Measurements from ENCODE around the gene GKAP1.
"Not testable (repeated sequence)": the region's sequence is repeated elsewhere in the genome, so short reads cannot be mapped to it uniquely, and the experiment has no call there.

Gene GKAP1

GRCh38 chr9:83744206-83744605 lies 73.4 kb downstream of the GKAP1 start:
- ATAC-seq, result no peak
- TF ChIP-seq ZNF70 (CRISPR knock-in tag; IDR thresholded peaks at IDR 0.05) (no peak), ZC3H10 (CRISPR knock-in tag; IDR thresholded peaks at IDR 0.05) (no peak), ZFP3 (CRISPR knock-in tag; IDR thresholded peaks at IDR 0.05) (no peak), OSR1 (CRISPR knock-in tag; IDR thresholded peaks at IDR 0.05) (no peak), BACH2 (CRISPR knock-in tag; IDR thresholded peaks at IDR 0.05; ENCODE audit: borderline replicate concordance) (no peak), TOX (CRISPR knock-in tag; IDR thresholded peaks at IDR 0.05; ENCODE audit: borderline replicate concordance) (no peak), SNAI2 (CRISPR knock-in tag; IDR thresholded peaks at IDR 0.05) (no peak), ZFP30 (CRISPR knock-in tag; IDR thresholded peaks at IDR 0.05) (no peak), TCF4 (CRISPR knock-in tag; IDR thresholded peaks at IDR 0.05; ENCODE audit: borderline replicate concordance) (no peak), POU6F1 (CRISPR knock-in tag; IDR thresholded peaks at IDR 0.05; ENCODE audit: borderline replicate concordance, low read depth) (no peak), GLIS3 (CRISPR knock-in tag; IDR thresholded peaks at IDR 0.05) (no peak), ESRRG (CRISPR knock-in tag; IDR thresholded peaks at IDR 0.05) (no peak), ZNF565 (CRISPR knock-in tag; conservative IDR thresholded peaks at IDR 0.05; ENCODE audit: low read depth) (no peak), ISL1 (CRISPR knock-in tag; IDR thresholded peaks at IDR 0.05) (no peak), ARNTL (CRISPR knock-in tag; IDR thresholded peaks at IDR 0.05; ENCODE audit: borderline replicate concordance, low read depth) (no peak)
- TF ChIP-seq, protein P1, sequence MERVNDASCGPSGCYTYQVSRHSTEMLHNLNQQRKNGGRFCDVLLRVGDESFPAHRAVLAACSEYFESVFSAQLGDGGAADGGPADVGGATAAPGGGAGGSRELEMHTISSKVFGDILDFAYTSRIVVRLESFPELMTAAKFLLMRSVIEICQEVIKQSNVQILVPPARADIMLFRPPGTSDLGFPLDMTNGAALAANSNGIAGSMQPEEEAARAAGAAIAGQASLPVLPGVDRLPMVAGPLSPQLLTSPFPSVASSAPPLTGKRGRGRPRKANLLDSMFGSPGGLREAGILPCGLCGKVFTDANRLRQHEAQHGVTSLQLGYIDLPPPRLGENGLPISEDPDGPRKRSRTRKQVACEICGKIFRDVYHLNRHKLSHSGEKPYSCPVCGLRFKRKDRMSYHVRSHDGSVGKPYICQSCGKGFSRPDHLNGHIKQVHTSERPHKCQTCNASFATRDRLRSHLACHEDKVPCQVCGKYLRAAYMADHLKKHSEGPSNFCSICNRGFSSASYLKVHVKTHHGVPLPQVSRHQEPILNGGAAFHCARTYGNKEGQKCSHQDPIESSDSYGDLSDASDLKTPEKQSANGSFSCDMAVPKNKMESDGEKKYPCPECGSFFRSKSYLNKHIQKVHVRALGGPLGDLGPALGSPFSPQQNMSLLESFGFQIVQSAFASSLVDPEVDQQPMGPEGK (CRISPR knock-in tag; IDR thresholded peaks at IDR 0.05; ENCODE audit: borderline replicate concordance), result no peak
- TF ChIP-seq, protein P2, sequence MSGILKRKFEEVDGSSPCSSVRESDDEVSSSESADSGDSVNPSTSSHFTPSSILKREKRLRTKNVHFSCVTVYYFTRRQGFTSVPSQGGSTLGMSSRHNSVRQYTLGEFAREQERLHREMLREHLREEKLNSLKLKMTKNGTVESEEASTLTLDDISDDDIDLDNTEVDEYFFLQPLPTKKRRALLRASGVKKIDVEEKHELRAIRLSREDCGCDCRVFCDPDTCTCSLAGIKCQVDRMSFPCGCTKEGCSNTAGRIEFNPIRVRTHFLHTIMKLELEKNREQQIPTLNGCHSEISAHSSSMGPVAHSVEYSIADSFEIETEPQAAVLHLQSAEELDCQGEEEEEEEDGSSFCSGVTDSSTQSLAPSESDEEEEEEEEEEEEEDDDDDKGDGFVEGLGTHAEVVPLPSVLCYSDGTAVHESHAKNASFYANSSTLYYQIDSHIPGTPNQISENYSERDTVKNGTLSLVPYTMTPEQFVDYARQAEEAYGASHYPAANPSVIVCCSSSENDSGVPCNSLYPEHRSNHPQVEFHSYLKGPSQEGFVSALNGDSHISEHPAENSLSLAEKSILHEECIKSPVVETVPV (CRISPR knock-in tag; IDR thresholded peaks at IDR 0.05), result no peak
- TF ChIP-seq, protein P3, sequence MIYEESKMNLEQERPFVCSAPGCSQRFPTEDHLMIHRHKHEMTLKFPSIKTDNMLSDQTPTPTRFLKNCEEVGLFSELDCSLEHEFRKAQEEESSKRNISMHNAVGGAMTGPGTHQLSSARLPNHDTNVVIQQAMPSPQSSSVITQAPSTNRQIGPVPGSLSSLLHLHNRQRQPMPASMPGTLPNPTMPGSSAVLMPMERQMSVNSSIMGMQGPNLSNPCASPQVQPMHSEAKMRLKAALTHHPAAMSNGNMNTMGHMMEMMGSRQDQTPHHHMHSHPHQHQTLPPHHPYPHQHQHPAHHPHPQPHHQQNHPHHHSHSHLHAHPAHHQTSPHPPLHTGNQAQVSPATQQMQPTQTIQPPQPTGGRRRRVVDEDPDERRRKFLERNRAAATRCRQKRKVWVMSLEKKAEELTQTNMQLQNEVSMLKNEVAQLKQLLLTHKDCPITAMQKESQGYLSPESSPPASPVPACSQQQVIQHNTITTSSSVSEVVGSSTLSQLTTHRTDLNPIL (CRISPR knock-in tag; IDR thresholded peaks at IDR 0.05; ENCODE audit: low read depth), result no peak

DNA sequence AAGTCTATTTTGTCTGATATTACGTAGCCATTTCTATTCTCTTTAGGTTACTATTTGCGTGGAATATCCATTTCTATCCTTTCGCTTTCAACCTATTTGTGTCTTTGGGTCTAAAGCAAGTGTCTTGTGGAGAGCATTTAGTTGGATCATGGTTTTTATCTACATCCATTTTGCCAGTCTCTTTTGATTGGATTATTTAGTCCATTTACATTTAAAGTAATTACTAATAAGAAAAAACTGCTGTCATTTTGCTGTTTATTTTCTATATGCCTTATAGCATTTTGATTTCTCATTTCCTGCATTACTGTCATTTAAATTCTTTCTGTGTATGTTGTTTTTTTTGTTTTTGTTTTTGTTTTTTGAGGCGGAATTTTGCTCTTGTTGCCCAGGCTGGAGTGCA lies 83.8 kb downstream of the GKAP1 start:
- TF ChIP-seq PPARA (CRISPR knock-in tag; IDR thresholded peaks at IDR 0.05; ENCODE audit: borderline replicate concordance) (no peak), ARNTL (CRISPR knock-in tag; IDR thresholded peaks at IDR 0.05; ENCODE audit: borderline replicate concordance, low read depth) (no peak), TCF4 (CRISPR knock-in tag; IDR thresholded peaks at IDR 0.05; ENCODE audit: borderline replicate concordance) (no peak), ISL1 (CRISPR knock-in tag; IDR thresholded peaks at IDR 0.05) (no peak), TOX (CRISPR knock-in tag; IDR thresholded peaks at IDR 0.05; ENCODE audit: borderline replicate concordance) (no peak), RARB (CRISPR knock-in tag; IDR thresholded peaks at IDR 0.05) (no peak), OSR1 (CRISPR knock-in tag; IDR thresholded peaks at IDR 0.05) (no peak), ESRRG (CRISPR knock-in tag; IDR thresholded peaks at IDR 0.05) (no peak), ZFP3 (CRISPR knock-in tag; IDR thresholded peaks at IDR 0.05) (no peak)
- TF ChIP-seq, protein P4, sequence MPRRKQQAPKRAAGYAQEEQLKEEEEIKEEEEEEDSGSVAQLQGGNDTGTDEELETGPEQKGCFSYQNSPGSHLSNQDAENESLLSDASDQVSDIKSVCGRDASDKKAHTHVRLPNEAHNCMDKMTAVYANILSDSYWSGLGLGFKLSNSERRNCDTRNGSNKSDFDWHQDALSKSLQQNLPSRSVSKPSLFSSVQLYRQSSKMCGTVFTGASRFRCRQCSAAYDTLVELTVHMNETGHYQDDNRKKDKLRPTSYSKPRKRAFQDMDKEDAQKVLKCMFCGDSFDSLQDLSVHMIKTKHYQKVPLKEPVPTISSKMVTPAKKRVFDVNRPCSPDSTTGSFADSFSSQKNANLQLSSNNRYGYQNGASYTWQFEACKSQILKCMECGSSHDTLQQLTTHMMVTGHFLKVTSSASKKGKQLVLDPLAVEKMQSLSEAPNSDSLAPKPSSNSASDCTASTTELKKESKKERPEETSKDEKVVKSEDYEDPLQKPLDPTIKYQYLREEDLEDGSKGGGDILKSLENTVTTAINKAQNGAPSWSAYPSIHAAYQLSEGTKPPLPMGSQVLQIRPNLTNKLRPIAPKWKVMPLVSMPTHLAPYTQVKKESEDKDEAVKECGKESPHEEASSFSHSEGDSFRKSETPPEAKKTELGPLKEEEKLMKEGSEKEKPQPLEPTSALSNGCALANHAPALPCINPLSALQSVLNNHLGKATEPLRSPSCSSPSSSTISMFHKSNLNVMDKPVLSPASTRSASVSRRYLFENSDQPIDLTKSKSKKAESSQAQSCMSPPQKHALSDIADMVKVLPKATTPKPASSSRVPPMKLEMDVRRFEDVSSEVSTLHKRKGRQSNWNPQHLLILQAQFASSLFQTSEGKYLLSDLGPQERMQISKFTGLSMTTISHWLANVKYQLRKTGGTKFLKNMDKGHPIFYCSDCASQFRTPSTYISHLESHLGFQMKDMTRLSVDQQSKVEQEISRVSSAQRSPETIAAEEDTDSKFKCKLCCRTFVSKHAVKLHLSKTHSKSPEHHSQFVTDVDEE (CRISPR knock-in tag; IDR thresholded peaks at IDR 0.05), result no peak
- TF ChIP-seq, protein P3 (CRISPR knock-in tag; IDR thresholded peaks at IDR 0.05; ENCODE audit: low read depth), result no peak
- TF ChIP-seq, protein P2 (CRISPR knock-in tag; IDR thresholded peaks at IDR 0.05), result no peak
- ATAC-seq, result no peak

GRCh38 chr9:83728591-83729368 lies 88.8 kb downstream of the GKAP1 start:
- ATAC-seq, result not testable (repeated sequence)

Measured in SK-N-SH treated with all-trans-retinoic acid at 6 μM for 48 hours (cell line).